ENCODE measurements around the gene TRPM2. TPM values are rescaled to one million over a fixed set of nuclear protein-coding genes. Genes with fewer than 3 reads are reported as not detected.

The TRPM2 gene
- total RNA-seq, 2 donors from 2014 or later: 1.6 to 12.5 TPM

DNA sequence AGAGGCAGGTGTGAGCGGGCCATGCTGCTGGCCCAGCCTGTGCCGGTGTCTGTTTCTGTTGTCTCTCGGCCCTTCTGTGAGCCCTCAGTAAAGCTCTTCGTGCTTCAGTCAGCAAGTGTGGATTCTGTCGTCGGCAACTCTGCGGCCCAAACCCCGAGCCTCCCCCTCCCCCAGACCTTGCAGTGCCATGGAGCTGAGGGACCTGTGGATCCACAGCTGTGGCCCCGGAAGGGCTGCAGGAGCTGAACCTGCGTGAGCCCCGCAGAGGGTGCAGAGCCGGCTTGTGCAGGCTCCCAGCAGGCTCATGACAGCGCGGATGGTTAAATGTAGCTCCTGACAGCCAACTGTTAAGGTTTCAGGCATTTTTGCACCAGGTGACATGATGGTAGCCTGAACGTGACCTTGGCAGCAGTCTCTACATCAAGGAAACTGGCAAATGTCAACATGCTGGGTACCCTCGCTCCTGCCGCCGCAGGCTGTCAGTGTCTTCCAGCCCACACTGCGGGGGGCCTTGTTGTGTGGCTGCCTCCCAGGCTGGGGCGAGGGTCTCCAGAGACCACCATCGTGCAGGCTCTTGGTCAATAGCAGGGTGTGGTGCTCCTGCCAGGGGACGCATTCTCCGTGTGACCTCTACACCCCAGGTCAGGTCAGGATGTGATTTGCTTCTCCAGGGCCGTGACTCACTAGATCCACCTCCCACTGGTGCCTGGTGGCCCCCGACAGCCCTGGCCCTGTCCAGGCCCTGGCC lies 108.8 kb downstream of the TRPM2 start:
- peaks cover 9% of the 10 kb centered on the region for H3K4me1 Mint-ChIP-seq
- H3K36me3 Mint-ChIP-seq (ENCODE audit: low read depth): peaks cover 11% of the 10 kb centered on the region
- Histone ChIP-seq H3K9me3 (ENCODE audit: control insufficient read depth, low read length) (no peaks in the 10 kb centered on the region), H3K9ac (ENCODE audit: extremely low read depth, low read length, poor library complexity, severe bottlenecking) (no peak overlapping the region), H3K27me3 (ENCODE audit: control insufficient read depth, insufficient read depth, low read length, poor library complexity, severe bottlenecking) (no peaks in the 10 kb centered on the region), H3K4me3 (ENCODE audit: low read length) (no peak overlapping the region), H3K27ac (ENCODE audit: low read depth, low read length) (no peak overlapping the region), H3K36me3 (ENCODE audit: control insufficient read depth, insufficient read depth, low read length) (peaks cover 48% of the 10 kb centered on the region), H3K4me1 (ENCODE audit: control insufficient read depth, insufficient read depth, low read length) (peaks cover 14% of the 10 kb centered on the region)
- no peaks in the 10 kb centered on the region for H3K27me3 Mint-ChIP-seq (ENCODE audit: insufficient read depth)
- H3K4me3 Mint-ChIP-seq: no peak overlapping the region
- WGBS, 2 experiments (ENCODE audit: insufficient coverage in 1 of 2, insufficient read length in 1 of 2): 83 to 89% methylated on average over 14 to 25 of the region's 25 CpGs
- H3K9me3 Mint-ChIP-seq: no peaks in the 10 kb centered on the region
- H3K27ac Mint-ChIP-seq: no peak overlapping the region
- TF ChIP-seq, protein P1, sequence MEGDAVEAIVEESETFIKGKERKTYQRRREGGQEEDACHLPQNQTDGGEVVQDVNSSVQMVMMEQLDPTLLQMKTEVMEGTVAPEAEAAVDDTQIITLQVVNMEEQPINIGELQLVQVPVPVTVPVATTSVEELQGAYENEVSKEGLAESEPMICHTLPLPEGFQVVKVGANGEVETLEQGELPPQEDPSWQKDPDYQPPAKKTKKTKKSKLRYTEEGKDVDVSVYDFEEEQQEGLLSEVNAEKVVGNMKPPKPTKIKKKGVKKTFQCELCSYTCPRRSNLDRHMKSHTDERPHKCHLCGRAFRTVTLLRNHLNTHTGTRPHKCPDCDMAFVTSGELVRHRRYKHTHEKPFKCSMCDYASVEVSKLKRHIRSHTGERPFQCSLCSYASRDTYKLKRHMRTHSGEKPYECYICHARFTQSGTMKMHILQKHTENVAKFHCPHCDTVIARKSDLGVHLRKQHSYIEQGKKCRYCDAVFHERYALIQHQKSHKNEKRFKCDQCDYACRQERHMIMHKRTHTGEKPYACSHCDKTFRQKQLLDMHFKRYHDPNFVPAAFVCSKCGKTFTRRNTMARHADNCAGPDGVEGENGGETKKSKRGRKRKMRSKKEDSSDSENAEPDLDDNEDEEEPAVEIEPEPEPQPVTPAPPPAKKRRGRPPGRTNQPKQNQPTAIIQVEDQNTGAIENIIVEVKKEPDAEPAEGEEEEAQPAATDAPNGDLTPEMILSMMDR (conservative IDR thresholded peaks at IDR 0.05): no peak
- peak; percentile 50 for DNase-seq

DNA sequence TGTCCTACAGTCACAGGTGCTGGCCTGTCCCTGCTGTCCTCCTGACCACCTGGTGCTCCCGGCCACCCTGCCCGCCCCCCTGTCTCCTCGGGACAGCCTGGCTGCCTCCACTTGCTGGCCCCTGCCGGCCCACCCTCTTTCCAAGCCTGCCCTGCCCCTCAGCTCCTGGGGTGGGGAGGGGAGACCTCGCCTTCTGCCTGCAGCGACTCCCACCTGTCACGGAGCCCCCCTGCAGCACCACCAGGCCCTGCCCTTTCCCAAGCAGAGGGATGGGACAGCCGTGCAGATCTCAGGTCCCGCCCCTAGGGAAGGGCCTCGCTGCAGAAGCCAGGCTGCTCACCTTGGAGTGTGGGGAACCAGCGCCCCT lies 109.4 kb downstream of the TRPM2 start:
- Histone ChIP-seq H3K36me3 (ENCODE audit: control insufficient read depth, insufficient read depth, low read length) (peaks cover 44% of the 10 kb centered on the region), H3K9me3 (ENCODE audit: control insufficient read depth, low read length) (peaks cover 2% of the 10 kb centered on the region), H3K4me3 (ENCODE audit: low read length) (no peak overlapping the region), H3K27me3 (ENCODE audit: control insufficient read depth, insufficient read depth, low read length, poor library complexity, severe bottlenecking) (no peaks in the 10 kb centered on the region), H3K27ac (ENCODE audit: low read depth, low read length) (no peak overlapping the region), H3K9ac (ENCODE audit: extremely low read depth, low read length, poor library complexity, severe bottlenecking) (no peak overlapping the region), H3K4me1 (ENCODE audit: control insufficient read depth, insufficient read depth, low read length) (peaks cover 9% of the 10 kb centered on the region)
- TF ChIP-seq, protein P1 (conservative IDR thresholded peaks at IDR 0.05): no peak
- no peak for DNase-seq
- Mint-ChIP-seq H3K27me3 (ENCODE audit: insufficient read depth) (no peaks in the 10 kb centered on the region), H3K36me3 (ENCODE audit: low read depth) (peaks cover 6% of the 10 kb centered on the region), H3K9me3 (no peaks in the 10 kb centered on the region), H3K4me3 (no peak overlapping the region), H3K27ac (no peak overlapping the region), H3K4me1 (peaks cover 9% of the 10 kb centered on the region)
- WGBS, 2 experiments (ENCODE audit: insufficient coverage in 1 of 2, insufficient read length in 1 of 2): 92 to 93% methylated on average over 4 to 11 of the region's 11 CpGs

DNA sequence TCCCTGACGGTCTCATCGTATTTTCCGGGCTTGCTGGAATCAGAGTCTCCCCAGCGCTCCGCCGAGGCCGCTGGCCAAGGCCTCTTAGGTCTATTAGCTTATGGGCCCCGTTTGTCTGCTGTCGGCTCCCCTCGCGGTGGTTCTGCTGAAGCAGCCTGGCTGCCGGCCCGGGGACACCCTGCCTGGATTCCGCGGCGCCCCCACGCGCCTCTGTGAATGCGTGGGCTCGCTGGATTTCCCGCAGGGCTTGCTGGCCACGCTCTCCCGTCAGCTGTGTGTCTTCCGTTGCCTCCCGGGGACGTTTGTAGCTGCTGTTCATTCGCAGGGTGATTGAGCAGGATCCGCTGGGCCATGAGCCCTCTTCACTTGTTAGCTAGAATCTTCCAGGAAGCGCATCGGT lies 110.3 kb downstream of the TRPM2 start:
- Mint-ChIP-seq H3K27ac (peak overlapping the region; percentile 74), H3K27me3 (ENCODE audit: insufficient read depth) (no peaks in the 10 kb centered on the region), H3K4me3 (no peak overlapping the region), H3K36me3 (ENCODE audit: low read depth) (peaks cover under 1% of the 10 kb centered on the region), H3K9me3 (no peaks in the 10 kb centered on the region), H3K4me1 (peaks cover 9% of the 10 kb centered on the region)
- H3K27me3 ChIP-seq (ENCODE audit: control insufficient read depth, insufficient read depth, low read length, poor library complexity, severe bottlenecking): no peaks in the 10 kb centered on the region
- H3K9ac ChIP-seq (ENCODE audit: extremely low read depth, low read length, poor library complexity, severe bottlenecking): no peak overlapping the region
- H3K4me1 ChIP-seq (ENCODE audit: control insufficient read depth, insufficient read depth, low read length): peaks cover 7% of the 10 kb centered on the region
- TF ChIP-seq, protein P1 (conservative IDR thresholded peaks at IDR 0.05): no peak
- H3K9me3 ChIP-seq (ENCODE audit: control insufficient read depth, low read length): peaks cover 9% of the 10 kb centered on the region
- 84 to 90% methylated on average over 19 to 30 of the region's 30 CpGs for WGBS, 2 experiments (ENCODE audit: insufficient coverage in 1 of 2, insufficient read length in 1 of 2)
- H3K4me3 ChIP-seq (ENCODE audit: low read length): no peak overlapping the region
- peaks cover 39% of the 10 kb centered on the region for H3K36me3 ChIP-seq (ENCODE audit: control insufficient read depth, insufficient read depth, low read length)
- DNase-seq: peak; percentile 51
- H3K27ac ChIP-seq (ENCODE audit: low read depth, low read length): no peak overlapping the region

Measured in endodermal cell (in vitro differentiated cells).